Glomerular endothelial cell (primary cell): ENCODE data around the gene AUTS2. TPM values are rescaled to one million over a fixed set of nuclear protein-coding genes. Genes with fewer than 3 reads are reported as not detected.

Experiments
- DNase-seq: peaks from one replicate; pipeline ENCODE4 v3.0.0-alpha.2; 2011; ENCODE audit warnings: low read depth, low spot score; ENCODE audit errors: extremely low read depth
- total RNA-seq: library from RNA; depleted of rRNA; stranded (reverse); fragments of >200 nt; gene quantifications from 2 replicates; pipeline ENCODE4 v1.2.3, GENCODE V29; 2015

AUTS2 gene
- total RNA-seq, 1 donor from 2014 or later = 24.8 TPM

- DNase-seq = no peak
Observed at GRCh38 chr7:70208236-70209063, 610.2 kb downstream of the AUTS2 start.

- no peak for DNase-seq
Observed at GRCh38 chr7:70210200-70210935, 612.1 kb downstream of the AUTS2 start.

GRCh38 chr7:70210936-70211310, 612.6 kb downstream of the AUTS2 start:
- no peak for DNase-seq

- no peak for DNase-seq
Observed at GRCh38 chr7:70212281-70212680, 614.0 kb downstream of the AUTS2 start.

DNA sequence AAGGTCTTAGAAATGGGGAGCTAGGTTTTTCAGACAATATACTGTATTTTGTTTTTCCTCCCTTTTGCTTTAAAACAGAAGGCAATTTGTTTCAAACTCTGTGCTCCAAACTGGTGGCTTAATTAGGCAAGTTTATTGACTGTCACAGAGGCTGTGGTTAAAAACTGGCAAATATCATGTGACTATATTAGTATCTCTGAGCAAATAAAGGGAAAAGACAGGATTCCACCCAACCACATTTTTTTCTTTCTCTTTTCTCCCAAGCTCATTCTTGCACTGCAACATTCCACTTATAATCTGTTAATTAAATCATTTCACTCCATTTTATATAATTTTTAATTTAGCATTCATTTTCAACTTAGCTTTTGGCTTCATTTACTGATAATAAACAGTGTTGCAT, 615.8 kb downstream of the AUTS2 start:
- no peak for DNase-seq

DNA sequence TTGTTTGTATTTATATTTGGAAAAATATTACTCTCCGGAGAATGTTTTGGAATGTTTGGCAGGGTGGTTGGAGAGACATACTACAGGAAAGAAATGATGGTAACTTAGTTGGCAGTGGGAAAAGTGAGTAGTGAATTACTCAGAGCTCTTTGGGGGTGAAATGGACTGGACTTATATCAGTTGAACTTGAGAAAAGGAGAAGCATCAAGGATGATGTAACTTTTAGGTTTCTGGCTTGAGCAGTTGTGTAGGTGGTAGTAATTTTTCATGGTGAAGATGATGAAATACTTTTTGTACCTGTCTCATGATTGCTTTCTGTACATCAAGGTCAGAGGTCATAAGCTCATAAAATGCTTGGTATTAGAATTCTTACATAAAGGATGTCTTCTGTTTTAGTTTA, 617.2 kb downstream of the AUTS2 start:
- no peak for DNase-seq

DNA sequence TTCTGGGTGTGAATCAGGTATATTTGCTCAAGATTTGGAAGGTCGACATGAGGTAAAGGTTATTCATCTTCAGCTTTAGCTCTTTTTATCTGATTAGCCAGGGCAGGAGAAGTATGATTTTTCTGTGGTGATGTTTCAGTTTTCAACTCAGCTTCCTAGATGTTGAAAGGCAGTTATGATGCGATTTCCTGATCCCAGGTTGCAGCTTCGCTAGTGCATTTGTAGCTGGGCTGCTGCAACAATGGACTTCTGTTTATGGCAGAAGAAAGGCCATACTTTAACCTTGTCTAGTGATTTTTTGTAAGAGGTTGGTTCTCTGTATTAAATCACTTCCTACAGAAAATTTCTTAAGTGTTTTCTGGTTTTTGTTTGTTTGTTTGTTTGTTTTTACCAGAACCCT, 619.3 kb downstream of the AUTS2 start:
- DNase-seq = no peak

GRCh38 chr7:70218006-70218405, 619.7 kb downstream of the AUTS2 start:
- DNase-seq = no peak

GRCh38 chr7:70219061-70219460, 620.8 kb downstream of the AUTS2 start:
- no peak for DNase-seq

- DNase-seq = no peak
Observed at GRCh38 chr7:70229242-70229641, 631.0 kb downstream of the AUTS2 start.

DNA sequence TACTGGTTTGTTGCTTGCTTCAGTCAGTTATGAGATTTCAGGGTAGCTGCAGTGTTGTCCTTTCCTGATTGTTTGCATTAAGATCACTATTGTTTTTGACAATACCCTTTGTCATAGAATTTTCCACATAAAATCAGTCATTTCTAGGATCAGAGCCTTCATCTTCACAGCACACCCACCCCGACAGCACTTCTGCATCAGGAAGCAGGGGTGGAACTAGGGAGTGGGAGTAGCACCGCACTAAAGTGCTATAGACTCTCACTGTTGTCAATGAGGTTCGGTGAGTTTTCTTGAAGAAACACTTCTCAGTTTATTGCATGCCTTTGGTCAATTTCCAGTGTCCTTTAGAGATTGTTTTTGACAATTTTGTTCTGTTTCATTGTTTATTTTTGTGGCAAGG, 632.5 kb downstream of the AUTS2 start:
- no peak for DNase-seq

GRCh38 chr7:70233776-70234175, 635.5 kb downstream of the AUTS2 start:
- no peak for DNase-seq

- DNase-seq = no peak
Observed at GRCh38 chr7:70237256-70237655, 639.0 kb downstream of the AUTS2 start.

DNA sequence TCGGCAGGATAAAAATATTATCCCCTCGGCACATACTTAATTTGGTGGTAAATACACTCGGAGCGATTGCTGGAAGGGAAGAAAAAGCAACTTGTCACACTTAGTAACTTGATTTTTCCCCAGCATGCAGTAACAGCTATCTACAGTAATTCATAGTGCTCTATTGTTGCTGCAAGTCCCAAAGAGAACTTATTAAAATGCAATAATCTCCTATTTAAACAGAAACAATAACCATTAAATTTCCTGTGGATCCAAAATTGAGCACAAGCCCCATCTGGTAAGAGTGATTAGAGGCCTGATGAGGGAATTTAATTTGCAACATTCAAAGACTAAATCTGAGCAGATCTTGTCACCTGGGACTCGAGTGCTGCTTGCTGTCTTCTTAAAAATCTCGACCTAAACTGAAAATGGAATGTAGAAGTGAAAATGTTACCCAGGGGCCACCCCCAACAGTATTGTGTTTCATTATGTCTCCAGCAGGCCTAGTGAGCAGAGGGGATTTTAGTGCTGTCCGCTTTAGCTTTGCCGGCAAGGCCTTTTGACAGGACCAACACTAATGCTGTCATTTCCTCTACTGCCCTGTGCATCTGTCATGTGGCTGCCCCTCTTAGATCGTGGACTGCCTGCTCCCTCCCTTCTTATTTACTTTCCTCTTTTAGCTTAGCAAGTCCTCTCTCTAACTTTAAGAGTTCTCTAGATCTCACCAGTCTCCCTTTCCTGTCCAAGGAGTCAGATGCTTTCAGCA, 639.7 kb downstream of the AUTS2 start:
- no peak for DNase-seq

GRCh38 chr7:70239918-70240317, 641.6 kb downstream of the AUTS2 start:
- DNase-seq = no peak

DNA sequence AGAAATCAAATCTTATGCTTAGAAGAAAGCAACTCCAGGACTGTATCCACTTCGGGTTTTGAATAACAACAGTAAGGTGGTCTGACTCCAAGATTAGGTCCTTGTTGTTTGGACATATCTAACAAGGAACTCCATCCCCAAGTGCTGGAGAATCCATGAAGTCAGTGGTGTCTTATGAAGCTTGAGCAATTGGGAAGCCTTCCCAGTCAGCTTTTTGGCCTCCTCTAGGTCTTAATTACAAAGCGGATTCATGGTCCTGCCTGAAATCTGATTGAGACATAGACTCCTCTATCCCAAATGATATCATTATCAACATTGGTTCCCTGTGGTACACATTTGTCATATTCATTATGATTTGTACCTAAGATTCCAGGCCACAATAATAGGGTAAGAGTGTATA, 642.6 kb downstream of the AUTS2 start:
- no peak for DNase-seq

- DNase-seq = no peak
Observed at GRCh38 chr7:70241536-70242175, 643.4 kb downstream of the AUTS2 start.

- no peak for DNase-seq
Observed at GRCh38 chr7:70242826-70243225, 644.6 kb downstream of the AUTS2 start.

- DNase-seq = no peak
Observed at GRCh38 chr7:70243443-70243842, 645.2 kb downstream of the AUTS2 start.

GRCh38 chr7:70257921-70258320, 659.6 kb downstream of the AUTS2 start:
- DNase-seq = no peak

- DNase-seq = no peak
Observed at GRCh38 chr7:70259502-70259901, 661.2 kb downstream of the AUTS2 start.
